Ishikawa (cell line): ENCODE results near the gene TRANK1.
A peak's percentile ranks its signal among the peaks of the same experiment; 100 is the strongest.

ENCODE experiments used
- CEBPB ChIP-seq: IDR thresholded peaks from 2 replicates; pipeline ENCODE4 v1.6.1; 2012
- CREB1 ChIP-seq: IDR thresholded peaks from 2 replicates; pipeline ENCODE4 v1.6.1; 2012; ENCODE audit warnings: low read depth
- EGR1 ChIP-seq: IDR thresholded peaks from 2 replicates; pipeline ENCODE4 v1.6.1; 2012
- EP300 ChIP-seq: IDR thresholded peaks from 2 replicates; pipeline ENCODE4 v1.6.1; 2012; ENCODE audit warnings: borderline replicate concordance
- FOXM1 ChIP-seq: IDR thresholded peaks from 2 replicates; pipeline ENCODE4 v1.6.1; 2012; ENCODE audit warnings: low read depth, borderline replicate concordance
- NFIC ChIP-seq: IDR thresholded peaks from 2 replicates; pipeline ENCODE4 v1.6.1; 2012
- RAD21 ChIP-seq: IDR thresholded peaks from 2 replicates; pipeline ENCODE4 v1.6.1; 2012; ENCODE audit warnings: low read depth
- TAF1 ChIP-seq: IDR thresholded peaks from 2 replicates; pipeline ENCODE4 v1.6.1; 2012; ENCODE audit warnings: low read depth, mild to moderate bottlenecking
- TCF12 ChIP-seq: IDR thresholded peaks from 2 replicates; pipeline ENCODE4 v1.6.1; 2012; ENCODE audit warnings: low read depth
- TEAD4 ChIP-seq: IDR thresholded peaks from 2 replicates; pipeline ENCODE4 v1.6.1; 2012
- YY1 ChIP-seq: IDR thresholded peaks from 2 replicates; pipeline ENCODE4 v1.6.1; 2012; ENCODE audit warnings: low read depth
- ZBTB7A ChIP-seq: IDR thresholded peaks from 2 replicates; pipeline ENCODE4 v1.6.1; 2012; ENCODE audit warnings: low read depth
- TF ChIP-seq, protein P1 (sequence below): IDR thresholded peaks from 2 replicates; pipeline ENCODE4 v1.6.1; 2012
- TF ChIP-seq, protein P2 (sequence below): IDR thresholded peaks from 2 replicates; pipeline ENCODE4 v1.6.1; 2012
- TF ChIP-seq, protein P3 (sequence below): IDR thresholded peaks from 2 replicates; pipeline ENCODE4 v1.6.1; 2012; ENCODE audit warnings: low read depth, mild to moderate bottlenecking

TRANK1 gene

DNA sequence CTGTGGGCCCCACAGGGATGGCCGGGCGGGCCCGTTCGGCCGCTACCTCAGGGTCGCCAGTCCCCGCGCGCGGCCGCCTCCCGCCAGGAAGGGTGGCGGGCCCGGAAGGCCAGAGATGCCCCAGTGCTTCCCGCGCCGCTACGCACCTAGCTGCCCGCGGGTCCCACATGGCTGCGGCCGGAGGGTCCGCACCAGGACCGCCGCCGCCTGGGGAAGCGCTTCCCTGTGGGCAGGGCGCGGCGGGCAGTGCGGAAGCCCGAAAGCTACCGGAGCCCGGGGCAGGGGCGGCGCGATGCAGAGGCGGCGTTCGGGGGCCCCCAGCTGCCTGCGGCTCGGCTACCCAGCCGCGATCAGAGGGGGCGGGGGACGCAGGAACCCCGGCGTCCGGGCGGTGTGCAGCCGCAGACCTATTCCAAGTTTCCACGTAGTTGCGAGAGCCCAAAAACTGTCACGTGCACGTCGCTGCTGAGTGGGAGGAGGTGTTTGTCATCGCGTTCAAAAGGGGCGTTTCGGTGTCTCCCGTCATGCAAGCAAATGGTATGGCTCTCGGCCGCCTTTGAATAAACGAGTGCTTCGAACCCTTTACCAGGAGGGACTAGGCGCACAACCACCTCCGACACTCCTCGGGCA lies at the start of gene TRANK1:
TSS of gene TRANK1 (minus strand) at position 414 of the 630 bp plus-strand sequence. CDS start at position 169, 245 bp downstream.
- TF ChIP-seq EGR1 (no peak), ZBTB7A (peak; percentile 80; the same call in 1 of the 2 replicates)
- TF ChIP-seq, protein P1, sequence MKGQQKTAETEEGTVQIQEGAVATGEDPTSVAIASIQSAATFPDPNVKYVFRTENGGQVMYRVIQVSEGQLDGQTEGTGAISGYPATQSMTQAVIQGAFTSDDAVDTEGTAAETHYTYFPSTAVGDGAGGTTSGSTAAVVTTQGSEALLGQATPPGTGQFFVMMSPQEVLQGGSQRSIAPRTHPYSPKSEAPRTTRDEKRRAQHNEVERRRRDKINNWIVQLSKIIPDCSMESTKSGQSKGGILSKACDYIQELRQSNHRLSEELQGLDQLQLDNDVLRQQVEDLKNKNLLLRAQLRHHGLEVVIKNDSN = peak; percentile 68

GRCh38 chr3:36993326-36994283 lies 48.8 kb upstream of the TRANK1 start, which contains the start of gene MLH1:
Gene MLH1, plus strand, starts transcription at chr3:36993518. Its CDS starts 30 bp downstream, at chr3:36993548.
- no peak for TF ChIP-seq RAD21
- TF ChIP-seq, protein P2, sequence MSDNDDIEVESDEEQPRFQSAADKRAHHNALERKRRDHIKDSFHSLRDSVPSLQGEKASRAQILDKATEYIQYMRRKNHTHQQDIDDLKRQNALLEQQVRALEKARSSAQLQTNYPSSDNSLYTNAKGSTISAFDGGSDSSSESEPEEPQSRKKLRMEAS = peak; percentile 93
- 0 out of 2 replicates have a peak, but pooled peaks have one; percentile 9 for TF ChIP-seq FOXM1
- TF ChIP-seq, protein P1 = peak; percentile 64; the same call in 1 of the 2 replicates
- TF ChIP-seq, protein P3, sequence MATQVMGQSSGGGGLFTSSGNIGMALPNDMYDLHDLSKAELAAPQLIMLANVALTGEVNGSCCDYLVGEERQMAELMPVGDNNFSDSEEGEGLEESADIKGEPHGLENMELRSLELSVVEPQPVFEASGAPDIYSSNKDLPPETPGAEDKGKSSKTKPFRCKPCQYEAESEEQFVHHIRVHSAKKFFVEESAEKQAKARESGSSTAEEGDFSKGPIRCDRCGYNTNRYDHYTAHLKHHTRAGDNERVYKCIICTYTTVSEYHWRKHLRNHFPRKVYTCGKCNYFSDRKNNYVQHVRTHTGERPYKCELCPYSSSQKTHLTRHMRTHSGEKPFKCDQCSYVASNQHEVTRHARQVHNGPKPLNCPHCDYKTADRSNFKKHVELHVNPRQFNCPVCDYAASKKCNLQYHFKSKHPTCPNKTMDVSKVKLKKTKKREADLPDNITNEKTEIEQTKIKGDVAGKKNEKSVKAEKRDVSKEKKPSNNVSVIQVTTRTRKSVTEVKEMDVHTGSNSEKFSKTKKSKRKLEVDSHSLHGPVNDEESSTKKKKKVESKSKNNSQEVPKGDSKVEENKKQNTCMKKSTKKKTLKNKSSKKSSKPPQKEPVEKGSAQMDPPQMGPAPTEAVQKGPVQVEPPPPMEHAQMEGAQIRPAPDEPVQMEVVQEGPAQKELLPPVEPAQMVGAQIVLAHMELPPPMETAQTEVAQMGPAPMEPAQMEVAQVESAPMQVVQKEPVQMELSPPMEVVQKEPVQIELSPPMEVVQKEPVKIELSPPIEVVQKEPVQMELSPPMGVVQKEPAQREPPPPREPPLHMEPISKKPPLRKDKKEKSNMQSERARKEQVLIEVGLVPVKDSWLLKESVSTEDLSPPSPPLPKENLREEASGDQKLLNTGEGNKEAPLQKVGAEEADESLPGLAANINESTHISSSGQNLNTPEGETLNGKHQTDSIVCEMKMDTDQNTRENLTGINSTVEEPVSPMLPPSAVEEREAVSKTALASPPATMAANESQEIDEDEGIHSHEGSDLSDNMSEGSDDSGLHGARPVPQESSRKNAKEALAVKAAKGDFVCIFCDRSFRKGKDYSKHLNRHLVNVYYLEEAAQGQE = no peak
- TF ChIP-seq TCF12 = no peak
- TF ChIP-seq ZBTB7A = no peak
- TF ChIP-seq EGR1 = peak; percentile 31; the same call in 1 of the 2 replicates
- TF ChIP-seq TAF1 = peak; percentile 84
- no peak for TF ChIP-seq NFIC
- peak; percentile 89 for TF ChIP-seq YY1
- TF ChIP-seq TEAD4 = 0 out of 2 replicates have a peak, but pooled peaks have one; percentile 7
- no peak for TF ChIP-seq EP300
- peak; percentile 78 for TF ChIP-seq CEBPB
- peak; percentile 91 for TF ChIP-seq CREB1

GRCh38 chr3:36992806-36993325 lies 48.0 kb upstream of the TRANK1 start, which contains the start of gene EPM2AIP1:
Gene EPM2AIP1, minus strand, starts transcription at chr3:36993131. Its CDS starts 54 bp downstream, at chr3:36993077.
- TF ChIP-seq ZBTB7A (no peak), TCF12 (peak; percentile 46; the same call in 1 of the 2 replicates), RAD21 (no peak), TAF1 (peak; percentile 68), EP300 (no peak), CEBPB (no peak), CREB1 (no peak), YY1 (peak; percentile 73)
- TF ChIP-seq, protein P2 = peak; percentile 80

DNA sequence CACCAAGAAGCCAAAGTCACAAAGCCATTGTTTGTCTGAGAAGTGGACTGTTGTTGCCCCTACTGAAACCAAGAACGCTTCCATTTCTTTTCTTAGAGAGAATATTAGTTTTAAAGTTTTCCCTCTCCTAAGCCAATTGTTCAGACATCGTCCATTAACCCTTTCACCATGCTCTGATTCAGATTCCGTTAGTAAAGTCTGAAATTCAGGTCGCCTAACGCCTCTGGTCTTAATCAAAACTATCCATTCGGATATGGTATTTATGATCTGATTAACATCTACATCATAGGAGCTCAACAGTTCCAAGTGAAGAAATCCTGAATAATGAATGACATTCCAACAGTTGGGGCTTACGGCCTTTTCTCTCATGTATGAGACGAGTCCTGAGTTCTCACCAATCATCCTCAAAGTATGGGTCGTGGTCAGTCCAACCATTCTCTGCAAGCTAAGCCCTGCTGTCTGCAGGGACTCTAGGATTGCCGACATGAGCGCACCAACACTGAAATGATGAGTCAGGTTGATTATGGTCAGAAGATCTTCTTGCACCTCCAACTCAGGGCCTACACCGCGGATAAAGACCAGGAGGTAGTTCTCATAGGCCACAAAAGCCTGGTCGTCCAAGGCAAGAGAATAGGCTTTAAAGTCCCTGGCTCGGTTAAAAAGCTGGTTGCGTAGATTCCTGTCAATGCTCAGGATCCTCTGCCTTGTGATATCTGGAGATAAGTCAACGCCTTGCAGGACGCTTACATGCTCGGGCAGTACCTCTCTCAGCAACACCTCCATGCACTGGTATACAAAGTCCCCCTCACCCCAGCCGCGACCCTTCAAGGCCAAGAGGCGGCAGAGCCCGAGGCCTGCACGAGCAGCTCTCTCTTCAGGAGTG lies 47.3 kb upstream of the TRANK1 start:
- TF ChIP-seq, protein P3 = no peak
- TF ChIP-seq TCF12 (no peak), ZBTB7A (no peak), EP300 (no peak)
- TF ChIP-seq, protein P2 = no peak
